H9 (cell line): ENCODE data around the gene UBR7. TPM values are rescaled to one million over a fixed set of nuclear protein-coding genes. Genes with fewer than 3 reads are reported as not detected.

Source experiments
- DNase-seq: peaks from one replicate; pipeline ENCODE4 v3.0.0-alpha.2; 2017
- H2AFZ ChIP-seq: one replicate; pipeline ENCODE4 v1.6.1; 2013; ENCODE audit warnings: mild to moderate bottlenecking, low read length, control low read depth, moderate library complexity
- H2AK5ac ChIP-seq: 2 replicates; pipeline ENCODE4 v1.6.1; 2013; ENCODE audit warnings: low read length, control low read depth, mixed read lengths; ENCODE audit not compliant: insufficient read length
- H2BK120ac ChIP-seq: one replicate; pipeline ENCODE4 v1.6.1; 2013; ENCODE audit warnings: low read depth, mild to moderate bottlenecking, low read length, control low read depth, inconsistent platforms; ENCODE audit not compliant: poor library complexity, severe bottlenecking
- H2BK12ac ChIP-seq: 2 replicates; pipeline ENCODE4 v1.6.1; 2013; ENCODE audit warnings: low read length, control low read depth, mixed read lengths, low read depth; ENCODE audit not compliant: insufficient read length
- H2BK15ac ChIP-seq: 2 replicates; pipeline ENCODE4 v1.6.1; 2013; ENCODE audit warnings: low read depth, low read length, control low read depth
- H2BK20ac ChIP-seq: one replicate; pipeline ENCODE4 v1.6.1; 2013; ENCODE audit warnings: low read depth, mild to moderate bottlenecking, low read length, control low read depth, inconsistent platforms; ENCODE audit not compliant: poor library complexity, severe bottlenecking
- H2BK5ac ChIP-seq: 2 replicates; pipeline ENCODE4 v1.6.1; 2013; ENCODE audit warnings: low read length, control low read depth, mixed read lengths; ENCODE audit not compliant: insufficient read length
- H3K14ac ChIP-seq: 2 replicates; pipeline ENCODE4 v1.6.1; 2013; ENCODE audit warnings: low read length, control low read depth; ENCODE audit not compliant: insufficient read depth
- H3K18ac ChIP-seq: 2 replicates; pipeline ENCODE4 v1.6.1; 2013; ENCODE audit warnings: low read depth, mild to moderate bottlenecking, mixed read lengths, low read length, control low read depth; ENCODE audit not compliant: insufficient read length
- H3K23ac ChIP-seq: 2 replicates; pipeline ENCODE4 v1.6.1; 2013; ENCODE audit warnings: low read length, control low read depth, mixed read lengths, low read depth; ENCODE audit not compliant: insufficient read length
- H3K23me2 ChIP-seq: 2 replicates; pipeline ENCODE4 v1.6.1; 2013; ENCODE audit warnings: low read depth, mild to moderate bottlenecking, mixed read lengths, low read length, control low read depth; ENCODE audit not compliant: insufficient read length, poor library complexity, severe bottlenecking
- H3K27ac ChIP-seq: 2 replicates; pipeline ENCODE4 v1.5.1; 2013; ENCODE audit warnings: low read length, control low read depth, mixed read lengths, low read depth; ENCODE audit not compliant: insufficient read length
- H3K27me3 ChIP-seq: 2 replicates; pipeline ENCODE4 v1.6.1; 2013; ENCODE audit warnings: low read length, control low read depth, inconsistent platforms; ENCODE audit not compliant: insufficient read depth
- H3K4ac ChIP-seq: 2 replicates; pipeline ENCODE4 v1.6.1; 2013; ENCODE audit warnings: low read depth, mild to moderate bottlenecking, control low read depth, inconsistent platforms, low read length, moderate library complexity
- H3K4me1 ChIP-seq: 2 replicates; pipeline ENCODE4 v1.6.1; 2013; ENCODE audit warnings: low read length, control low read depth, inconsistent platforms; ENCODE audit not compliant: insufficient read depth
- H3K4me2 ChIP-seq: 2 replicates; pipeline ENCODE4 v1.6.1; 2013; ENCODE audit warnings: low read length, control low read depth, mixed read lengths; ENCODE audit not compliant: insufficient read length, insufficient read depth
- H3K56ac ChIP-seq: 2 replicates; pipeline ENCODE4 v1.6.1; 2013; ENCODE audit warnings: low read depth, mild to moderate bottlenecking, mixed read lengths, low read length, control low read depth; ENCODE audit not compliant: insufficient read length
- H3K79me1 ChIP-seq: 2 replicates; pipeline ENCODE4 v1.6.1; 2013; ENCODE audit warnings: low read depth, mild to moderate bottlenecking, moderate library complexity, low read length, control low read depth, inconsistent platforms; ENCODE audit not compliant: insufficient read depth, poor library complexity, severe bottlenecking
- H3K79me2 ChIP-seq: 2 replicates; pipeline ENCODE4 v1.6.1; 2013; ENCODE audit warnings: low read length, control low read depth, inconsistent platforms; ENCODE audit not compliant: insufficient read depth
- H3K9ac ChIP-seq: 2 replicates; pipeline ENCODE4 v1.6.1; 2013; ENCODE audit warnings: low read length, control low read depth, mixed read lengths; ENCODE audit not compliant: insufficient read length; ENCODE audit errors: extremely low read depth
- H3K9me3 ChIP-seq: one replicate; pipeline ENCODE4 v1.6.1; 2013; ENCODE audit warnings: low read depth, low read length, inconsistent platforms; ENCODE audit not compliant: control insufficient read depth
- H3T11ph ChIP-seq: one replicate; pipeline ENCODE4 v1.6.1; 2013; ENCODE audit warnings: mild to moderate bottlenecking, low read length, control low read depth, inconsistent platforms
- H4K20me1 ChIP-seq: one replicate; pipeline ENCODE4 v1.6.1; 2013; ENCODE audit not compliant: control insufficient read depth, insufficient read length, insufficient read depth
- H4K5ac ChIP-seq: 2 replicates; pipeline ENCODE4 v1.6.1; 2013; ENCODE audit warnings: low read depth, mild to moderate bottlenecking, mixed read lengths, low read length, control low read depth; ENCODE audit not compliant: insufficient read length
- H4K8ac ChIP-seq: replicated peaks from 2 replicates; pipeline ENCODE4 v1.6.1; 2013; ENCODE audit warnings: low read length, control low read depth, mixed read lengths, low read depth; ENCODE audit not compliant: insufficient read length
- H4K91ac ChIP-seq: 2 replicates; pipeline ENCODE4 v1.6.1; 2013; ENCODE audit warnings: low read depth, mild to moderate bottlenecking, moderate library complexity, mixed read lengths, low read length, control low read depth; ENCODE audit not compliant: insufficient read length
- H3K27ac Mint-ChIP-seq, 3 experiments: 2 replicates in 2 of 3; 3 replicates in 1 of 3; pipeline ENCODE4 v1.8.0; 2020 to 2021; ENCODE audit warnings: mixed read lengths in 3 of 3, mild to moderate bottlenecking in 1 of 3, moderate library complexity in 1 of 3
- H3K27me3 Mint-ChIP-seq: 2 replicates; pipeline ENCODE4 v1.8.0; 2021; ENCODE audit warnings: low read depth, mild to moderate bottlenecking, moderate library complexity, mixed read lengths
- H3K36me3 Mint-ChIP-seq, 3 experiments: 2 replicates in 2 of 3; 3 replicates in 1 of 3; pipeline ENCODE4 v1.8.0; 2020 to 2021; ENCODE audit warnings: low read depth in 3 of 3, mixed read lengths in 3 of 3; ENCODE audit not compliant: insufficient read depth in 1 of 3
- H3K4me1 Mint-ChIP-seq, 2 experiments: 2 replicates each; pipeline ENCODE4 v1.8.0; 2020; ENCODE audit warnings: mixed read lengths in 2 of 2
- H3K4me3 Mint-ChIP-seq, 2 experiments: 2 replicates in 1 of 2; 3 replicates in 1 of 2; pipeline ENCODE4 v1.8.0; 2020 to 2021; ENCODE audit warnings: mild to moderate bottlenecking in 2 of 2, mixed read lengths in 2 of 2, moderate library complexity in 1 of 2
- H3K9me3 Mint-ChIP-seq, 2 experiments: 2 replicates in 1 of 2; 3 replicates in 1 of 2; pipeline ENCODE4 v1.8.0; 2020; ENCODE audit warnings: mild to moderate bottlenecking in 2 of 2, mixed read lengths in 2 of 2, moderate library complexity in 1 of 2
- CTCF ChIP-seq: fragments of 200-600 bp; sonication (generic); conservative IDR thresholded peaks from 3 replicates; pipeline ENCODE4 v1.8.0; 2021; ENCODE audit warnings: antibody characterized with exemption, mild to moderate bottlenecking
- WGBS: extraction: QIAGEN DNeasy Blood & Tissue Kit; methylation state at CpG from one replicate; pipeline ENCODE4 v1.1.7; 2013; ENCODE audit warnings: missing lambda C conversion rate, low lambda C conversion rate, mixed read lengths; ENCODE audit not compliant: insufficient read length; ENCODE audit errors: extremely low coverage; 5-methylcytosine and 5-hydroxymethylcytosine counted together
- total RNA-seq: library from RNA; stranded (reverse); gene quantifications from 2 replicates; pipeline ENCODE4 v1.2.1, GENCODE V29; 2021

UBR7 gene
- total RNA-seq, 1 experiment from 2014 or later, result 28.4 TPM

- Histone ChIP-seq H3K56ac (no peak overlapping the region), H3K4me1 (no peaks in the 10 kb centered on the region), H3K79me1 (no peaks in the 10 kb centered on the region), H3K4me2 (no peak overlapping the region), H3K9ac (no peak overlapping the region), H3K18ac (no peak overlapping the region), H2BK15ac (no peak overlapping the region), H3K9me3 (no peaks in the 10 kb centered on the region), H3K27ac (no peak overlapping the region), H2AFZ (no peak overlapping the region), H4K5ac (no peak overlapping the region), H3K23me2 (no peaks in the 10 kb centered on the region), H3K4ac (no peak overlapping the region), H2BK120ac (no peak overlapping the region), H4K20me1 (no peaks in the 10 kb centered on the region), H4K91ac (no peak overlapping the region), H2BK5ac (no peak overlapping the region), H3K27me3 (no peaks in the 10 kb centered on the region), H4K8ac (no peak overlapping the region), H3K14ac (no peak overlapping the region), H3T11ph (no peak overlapping the region), H2BK20ac (no peak overlapping the region), H2AK5ac (no peak overlapping the region), H3K79me2 (no peaks in the 10 kb centered on the region), H3K23ac (no peak overlapping the region), H2BK12ac (no peak overlapping the region)
- H3K9me3 Mint-ChIP-seq, result no peaks in the 10 kb centered on the region
- DNase-seq, result no peak
- H3K4me3 Mint-ChIP-seq, result no peak overlapping the region
- H3K4me1 Mint-ChIP-seq, result peaks cover 2 to 5% of the 10 kb centered on the region in 2 experiments; a peak in 3 of 4 replicates
- H3K27me3 Mint-ChIP-seq, result no peaks in the 10 kb centered on the region
- H3K36me3 Mint-ChIP-seq, result peaks cover 4 to 54% (median 37%) of the 10 kb centered on the region in 3 experiments
- no peak for TF ChIP-seq CTCF
- no CpG with 5 or more reads among the region's 7 CpGs for WGBS
- H3K27ac Mint-ChIP-seq, result peak overlapping the region; percentile 21 to 50 (median 42); a peak in 3 of 7 replicates
Observed at GRCh38 chr14:93249128-93249831, 42.2 kb downstream of the UBR7 start.
